Uterus (tissue), 2 donors: ENCODE data around the gene PDAP1.

Source experiments
- POLR2A ChIP-seq, 2 donors: fragments of 450-650 bp; IDR thresholded peaks; one replicate each; pipeline ENCODE4 v1.6.1; 2016; ENCODE audit warnings: antibody characterized with exemption in 2 of 2, mild to moderate bottlenecking in 1 of 2, moderate library complexity in 1 of 2
- TF ChIP-seq, protein P1 (sequence below), 4 experiments: fragments of 200-600 bp in 2 of 4; fragments of 450-650 bp in 2 of 4; sonication (generic) in 2 of 4; IDR thresholded peaks; one replicate each; pipeline ENCODE4 v1.5.1; 2016 to 2019; ENCODE audit warnings: antibody characterized with exemption in 4 of 4, mild to moderate bottlenecking in 2 of 4, moderate library complexity in 1 of 4

DNA sequence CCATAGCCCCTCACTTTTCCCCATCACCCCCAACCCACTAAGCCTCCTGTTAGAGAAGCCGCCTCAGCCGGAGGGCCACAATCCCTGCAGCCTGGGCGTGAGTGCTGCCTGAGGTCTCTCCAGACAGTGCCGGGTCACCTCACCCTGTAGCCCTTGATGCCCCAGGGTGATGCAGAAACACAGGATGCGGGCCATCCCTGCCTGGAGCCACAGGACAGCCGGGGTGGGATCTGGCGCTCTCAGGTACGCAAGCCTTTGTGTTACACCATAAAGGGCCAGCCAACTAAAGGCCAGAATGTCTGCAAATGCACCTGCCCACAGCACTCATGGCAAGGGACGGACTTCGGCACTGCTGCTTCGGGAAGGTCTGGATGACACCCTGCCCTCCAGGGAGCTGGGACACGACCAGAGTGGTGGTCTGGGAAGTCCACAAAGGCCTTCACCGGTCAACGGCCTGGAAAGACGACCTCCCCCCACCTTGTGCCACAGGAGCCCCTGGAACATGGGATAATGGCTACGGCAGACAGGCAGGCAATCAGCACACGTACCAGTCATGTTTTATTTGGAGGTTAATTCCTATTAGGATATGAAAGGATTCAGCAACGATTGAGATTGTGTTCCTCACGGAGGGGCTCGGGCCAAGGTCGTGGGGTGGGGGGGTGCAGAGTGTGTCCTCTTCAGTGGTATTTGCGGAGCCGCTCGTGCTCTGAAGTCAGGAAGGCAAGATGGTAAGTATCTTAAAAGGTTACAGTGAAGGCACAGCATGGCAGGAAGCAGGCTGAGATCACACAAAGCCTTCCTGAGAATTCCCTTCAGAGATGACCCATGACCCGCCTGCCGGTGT, 49.5 kb upstream of the PDAP1 start:
- TF ChIP-seq, protein P1, sequence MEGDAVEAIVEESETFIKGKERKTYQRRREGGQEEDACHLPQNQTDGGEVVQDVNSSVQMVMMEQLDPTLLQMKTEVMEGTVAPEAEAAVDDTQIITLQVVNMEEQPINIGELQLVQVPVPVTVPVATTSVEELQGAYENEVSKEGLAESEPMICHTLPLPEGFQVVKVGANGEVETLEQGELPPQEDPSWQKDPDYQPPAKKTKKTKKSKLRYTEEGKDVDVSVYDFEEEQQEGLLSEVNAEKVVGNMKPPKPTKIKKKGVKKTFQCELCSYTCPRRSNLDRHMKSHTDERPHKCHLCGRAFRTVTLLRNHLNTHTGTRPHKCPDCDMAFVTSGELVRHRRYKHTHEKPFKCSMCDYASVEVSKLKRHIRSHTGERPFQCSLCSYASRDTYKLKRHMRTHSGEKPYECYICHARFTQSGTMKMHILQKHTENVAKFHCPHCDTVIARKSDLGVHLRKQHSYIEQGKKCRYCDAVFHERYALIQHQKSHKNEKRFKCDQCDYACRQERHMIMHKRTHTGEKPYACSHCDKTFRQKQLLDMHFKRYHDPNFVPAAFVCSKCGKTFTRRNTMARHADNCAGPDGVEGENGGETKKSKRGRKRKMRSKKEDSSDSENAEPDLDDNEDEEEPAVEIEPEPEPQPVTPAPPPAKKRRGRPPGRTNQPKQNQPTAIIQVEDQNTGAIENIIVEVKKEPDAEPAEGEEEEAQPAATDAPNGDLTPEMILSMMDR (IDR thresholded peaks at IDR 0.05), result no peak
- no peak for TF ChIP-seq POLR2A (IDR thresholded peaks at IDR 0.05)
